Kasumi-1 (cell line): ENCODE measurements around the gene APC.

Experiments
- DNase-seq, 2 experiments: peaks; one replicate each; lab custom pipeline; 2025; lab: John Stamatoyannopoulos, UW

The APC gene

GRCh38 chr5:112737463-112738190, at the start of gene APC:
Gene APC, plus strand, starts transcription at chr5:112737885. Its CDS starts 17,006 bp downstream, at chr5:112754891.
- DNase-seq: peak; percentile 90 to 91

GRCh38 chr5:112689155-112689909, 48.4 kb upstream of the APC start:
- DNase-seq: peak in 1 of 2 experiments; percentile 20

GRCh38 chr5:112690605-112691338, 46.9 kb upstream of the APC start:
- no peak for DNase-seq

- no peak for DNase-seq
These were observed 46.4 kb upstream of the APC start for GRCh38 chr5:112691339-112691680.

- DNase-seq: peak; percentile 90 to 92
These were observed 45.9 kb upstream of the APC start for GRCh38 chr5:112691758-112692157.

GRCh38 chr5:112692472-112692871, 45.2 kb upstream of the APC start:
- no peak for DNase-seq

GRCh38 chr5:112693301-112693700, 44.4 kb upstream of the APC start:
- DNase-seq: no peak

- DNase-seq: peak in 1 of 2 experiments; percentile 4
These were observed 42.6 kb upstream of the APC start for GRCh38 chr5:112694853-112695709.

GRCh38 chr5:112696786-112697185, 40.9 kb upstream of the APC start:
- DNase-seq: no peak

- no peak for DNase-seq
These were observed 40.4 kb upstream of the APC start for GRCh38 chr5:112697322-112697721.

GRCh38 chr5:112697833-112698232, 39.9 kb upstream of the APC start:
- DNase-seq: no peak

GRCh38 chr5:112703866-112704820, 33.5 kb upstream of the APC start:
- peak; percentile 77 to 84 for DNase-seq

- DNase-seq: no peak
These were observed 31.2 kb upstream of the APC start for GRCh38 chr5:112706446-112707016.

- DNase-seq: peak; percentile 97 to 98
These were observed 30.2 kb upstream of the APC start for GRCh38 chr5:112707187-112708102.

GRCh38 chr5:112708103-112708622, 29.5 kb upstream of the APC start:
- DNase-seq: peak; percentile 50 to 58

- DNase-seq: no peak
These were observed 28.3 kb upstream of the APC start for GRCh38 chr5:112709416-112709815.

- DNase-seq: no peak
These were observed 26.8 kb upstream of the APC start for GRCh38 chr5:112710896-112711295.

- peak; percentile 8 to 16 for DNase-seq
These were observed 26.2 kb upstream of the APC start for GRCh38 chr5:112711436-112711835.

GRCh38 chr5:112713206-112713605, 24.5 kb upstream of the APC start:
- DNase-seq: no peak
